SH-SY5Y (cell line): Measurements from ENCODE around the gene INHA.

Experiments used
- GATA2 ChIP-seq: IDR thresholded peaks from 2 replicates; pipeline ENCODE4 v1.6.1; 2011; ENCODE audit warnings: mild to moderate bottlenecking, low read depth, low read length
- GATA3 ChIP-seq: IDR thresholded peaks from 2 replicates; pipeline ENCODE4 v1.6.1; 2011; ENCODE audit warnings: low read depth, mild to moderate bottlenecking, low read length, moderate library complexity

GRCh38 chr2:219625179-219625578 is 53.1 kb downstream of the INHA start:
- TF ChIP-seq GATA2 (no peak), GATA3 (no peak)
